Kidney (tissue), 14 donors: ENCODE results near the gene MAPKAP1. TPM values are rescaled to one million over a fixed set of nuclear protein-coding genes. Genes with fewer than 3 reads are reported as not detected.

Experiments used
- DNase-seq, 5 donors: peaks; one replicate each; pipeline ENCODE4 v3.0.0-alpha.2; 2013 to 2020
- FAIRE-seq: peaks from 2 replicates; lab custom pipeline; 2012; peaks lifted over from hg19 to GRCh38; lab: Jason Lieb, UNC
- H3K27ac ChIP-seq, 2 donors: one replicate each; pipeline ENCODE4 v1.7.0; 2013; ENCODE audit warnings: low read depth in 2 of 2, low read length in 2 of 2, inconsistent platforms in 1 of 2
- H3K27me3 ChIP-seq: one replicate; pipeline ENCODE4 v1.7.1; 2013; ENCODE audit warnings: low read length, inconsistent platforms; ENCODE audit not compliant: control insufficient read depth, insufficient read depth
- H3K36me3 ChIP-seq, 3 donors: one replicate each; pipeline versions ENCODE4 v1.7.0 to v1.7.1; 2013; ENCODE audit warnings: low read length in 3 of 3, control low read depth in 1 of 3, inconsistent platforms in 1 of 3; ENCODE audit not compliant: insufficient read depth in 3 of 3, control insufficient read depth in 2 of 3
- H3K4me1 ChIP-seq, 3 donors: one replicate each; pipeline versions ENCODE4 v1.7.0 to v1.7.1; 2013; ENCODE audit warnings: low read length in 3 of 3, inconsistent platforms in 1 of 3, low read depth in 1 of 3; ENCODE audit not compliant: control insufficient read depth in 2 of 3, insufficient read depth in 2 of 3
- H3K4me3 ChIP-seq, 3 donors: one replicate each; pipeline versions ENCODE4 v1.7.0 to v1.8.1; 2013; ENCODE audit warnings: low read length in 3 of 3, control low read depth in 1 of 3, inconsistent platforms in 1 of 3
- H3K9ac ChIP-seq, 3 donors: one replicate each; pipeline versions ENCODE4 v1.7.0 to v1.7.1; 2013; ENCODE audit warnings: low read length in 3 of 3, control low read depth in 1 of 3, inconsistent platforms in 1 of 3
- H3K9me3 ChIP-seq, 3 donors: one replicate each; pipeline versions ENCODE4 v1.7.0 to v1.7.1; 2013; ENCODE audit warnings: low read length in 3 of 3, control low read depth in 1 of 3, inconsistent platforms in 1 of 3; ENCODE audit not compliant: control insufficient read depth in 2 of 3, insufficient read depth in 1 of 3
- intact Hi-C: fragments of 100-400 bp; cut with DNase I; formaldehyde crosslinking; loops from one replicate; pipeline ENCODE4 v1.11.1; 2022
- polyA plus RNA-seq: library from polyadenylated mRNA; stranded (reverse); fragments of 350-450 nt; fragmentation: Illumina TruSeq; extraction: RNeasy Lipid Tissue Mini Kit (QIAGEN cat#74804); gene quantifications from one replicate; pipeline ENCODE4 v1.2.3, GENCODE V29; 2014; ENCODE audit warnings: low read depth, low replicate concordance; ENCODE audit not compliant: insufficient read depth
- total RNA-seq: library from RNA; stranded (reverse); fragmentation: NEBNext Ultra II Directional; extraction: Animal tissue kit (Norgen Biotek cat#: 25700); gene quantifications from one replicate; pipeline ENCODE4 v1.2.1, GENCODE V29; 2021
- TF ChIP-seq, protein P1 (sequence below): IDR thresholded peaks from 3 replicates; pipeline ENCODE4 v1.5.1; 2012; ENCODE audit warnings: mild to moderate bottlenecking, moderate library complexity, borderline replicate concordance; ENCODE audit not compliant: insufficient read depth; ENCODE audit errors: extremely low read depth
- donor health status: control.
- donor health status: control.
- donor health status: control.
- donor health status: control.
- donor health status: control.
- donor health status: DM: yes; HTN: yes; CAD: no.
- donor health status: Normal renal cell carcinoma (clear cell type).

The MAPKAP1 gene
- total and polyA plus RNA-seq, 2 donors from 2014 or later = 70.5 to 99.4 TPM

DNA sequence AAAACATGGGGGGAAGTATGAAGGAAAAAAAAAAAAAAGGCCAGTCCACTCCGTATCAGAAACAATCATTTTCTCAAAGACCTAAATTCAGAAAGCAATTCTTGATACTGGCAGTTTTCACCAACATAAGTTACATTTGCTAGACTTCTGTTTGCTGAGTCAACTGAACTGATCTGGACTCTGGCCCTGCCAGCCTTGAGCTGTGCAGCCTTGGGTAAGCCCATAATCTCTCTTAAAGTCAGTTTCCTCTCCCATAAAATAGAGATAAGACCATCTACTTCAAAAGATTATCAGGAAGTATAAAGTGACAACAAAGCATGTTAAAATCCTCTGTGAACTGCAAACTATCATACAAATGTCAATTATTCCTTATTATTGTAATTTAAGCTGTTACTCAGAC lies 106.8 kb downstream of the MAPKAP1 start:
- no peak for FAIRE-seq
- H3K4me1 ChIP-seq = no peaks in the 10 kb centered on the region
- no peak overlapping the region for H3K4me3 ChIP-seq
- DNase-seq = no peak
- H3K9ac ChIP-seq = no peak overlapping the region
- no peaks in the 10 kb centered on the region for H3K36me3 ChIP-seq
- intact Hi-C loops = no loop called here
- H3K9me3 ChIP-seq = no peaks in the 10 kb centered on the region
- no peak overlapping the region for H3K27ac ChIP-seq
- TF ChIP-seq, protein P1, sequence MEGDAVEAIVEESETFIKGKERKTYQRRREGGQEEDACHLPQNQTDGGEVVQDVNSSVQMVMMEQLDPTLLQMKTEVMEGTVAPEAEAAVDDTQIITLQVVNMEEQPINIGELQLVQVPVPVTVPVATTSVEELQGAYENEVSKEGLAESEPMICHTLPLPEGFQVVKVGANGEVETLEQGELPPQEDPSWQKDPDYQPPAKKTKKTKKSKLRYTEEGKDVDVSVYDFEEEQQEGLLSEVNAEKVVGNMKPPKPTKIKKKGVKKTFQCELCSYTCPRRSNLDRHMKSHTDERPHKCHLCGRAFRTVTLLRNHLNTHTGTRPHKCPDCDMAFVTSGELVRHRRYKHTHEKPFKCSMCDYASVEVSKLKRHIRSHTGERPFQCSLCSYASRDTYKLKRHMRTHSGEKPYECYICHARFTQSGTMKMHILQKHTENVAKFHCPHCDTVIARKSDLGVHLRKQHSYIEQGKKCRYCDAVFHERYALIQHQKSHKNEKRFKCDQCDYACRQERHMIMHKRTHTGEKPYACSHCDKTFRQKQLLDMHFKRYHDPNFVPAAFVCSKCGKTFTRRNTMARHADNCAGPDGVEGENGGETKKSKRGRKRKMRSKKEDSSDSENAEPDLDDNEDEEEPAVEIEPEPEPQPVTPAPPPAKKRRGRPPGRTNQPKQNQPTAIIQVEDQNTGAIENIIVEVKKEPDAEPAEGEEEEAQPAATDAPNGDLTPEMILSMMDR = no peak
- H3K27me3 ChIP-seq = no peaks in the 10 kb centered on the region

DNA sequence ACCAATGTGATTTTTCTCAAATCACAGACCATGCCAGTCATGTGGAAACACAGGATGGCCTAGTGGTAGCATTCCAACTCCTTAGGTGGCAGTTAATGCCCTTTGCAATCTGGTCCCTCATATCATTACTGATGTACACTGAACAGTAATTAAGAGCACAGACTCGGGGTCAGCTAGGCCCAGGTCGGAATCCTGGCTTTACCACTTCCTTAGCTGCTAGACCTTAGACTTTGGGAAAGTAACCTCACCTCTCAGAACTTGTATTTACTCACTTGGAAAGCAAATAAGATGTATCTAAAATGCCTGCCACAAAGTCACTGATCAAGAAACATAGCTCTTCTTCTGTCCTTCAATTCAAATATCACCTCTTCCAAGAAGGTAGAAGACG lies 112.8 kb downstream of the MAPKAP1 start:
- no peak overlapping the region for H3K9ac ChIP-seq
- no peak overlapping the region for H3K4me3 ChIP-seq
- TF ChIP-seq, protein P1 = no peak
- H3K4me1 ChIP-seq = no peaks in the 10 kb centered on the region
- no peak for FAIRE-seq
- H3K36me3 ChIP-seq = no peaks in the 10 kb centered on the region
- no peaks in the 10 kb centered on the region for H3K9me3 ChIP-seq
- intact Hi-C loops = no loop called here
- H3K27me3 ChIP-seq = no peaks in the 10 kb centered on the region
- DNase-seq = no peak
- no peak overlapping the region for H3K27ac ChIP-seq

DNA sequence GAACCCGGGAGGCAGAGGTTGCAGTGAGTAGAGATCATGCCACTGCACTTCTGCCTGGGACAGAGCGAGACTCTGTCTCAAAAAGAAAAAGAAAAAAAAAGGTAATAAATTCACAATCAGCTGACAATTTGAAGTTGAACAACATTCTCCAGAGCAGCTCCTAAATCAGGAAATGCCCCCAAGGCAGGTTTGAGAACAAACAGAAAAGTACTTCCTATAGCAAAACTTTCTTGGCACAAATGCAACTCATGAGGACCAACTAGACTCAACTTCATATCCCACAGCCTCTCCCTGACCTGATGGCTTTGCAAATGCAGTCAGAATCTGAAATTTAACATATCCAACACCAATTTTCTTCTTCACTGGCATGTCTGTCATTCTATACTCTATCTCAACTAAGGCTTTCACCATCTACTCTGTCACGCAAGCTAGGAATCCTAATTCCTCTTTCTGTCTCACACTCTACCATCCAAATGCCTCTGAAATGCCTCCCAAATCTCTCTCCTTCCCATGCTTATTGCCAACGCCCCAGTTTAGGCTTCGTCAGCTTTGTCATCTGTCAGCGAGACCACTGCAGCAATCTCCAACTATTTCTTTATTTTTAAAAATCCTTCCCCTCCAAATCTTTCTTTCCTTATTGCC lies 113.3 kb downstream of the MAPKAP1 start:
- Histone ChIP-seq H3K27me3 (no peaks in the 10 kb centered on the region), H3K9me3 (no peaks in the 10 kb centered on the region), H3K36me3 (no peaks in the 10 kb centered on the region), H3K27ac (no peak overlapping the region), H3K4me1 (no peaks in the 10 kb centered on the region), H3K9ac (no peak overlapping the region), H3K4me3 (no peak overlapping the region)
- FAIRE-seq (no peak), DNase-seq (no peak)
- intact Hi-C loops = no loop called here
- TF ChIP-seq, protein P1 = no peak

DNA sequence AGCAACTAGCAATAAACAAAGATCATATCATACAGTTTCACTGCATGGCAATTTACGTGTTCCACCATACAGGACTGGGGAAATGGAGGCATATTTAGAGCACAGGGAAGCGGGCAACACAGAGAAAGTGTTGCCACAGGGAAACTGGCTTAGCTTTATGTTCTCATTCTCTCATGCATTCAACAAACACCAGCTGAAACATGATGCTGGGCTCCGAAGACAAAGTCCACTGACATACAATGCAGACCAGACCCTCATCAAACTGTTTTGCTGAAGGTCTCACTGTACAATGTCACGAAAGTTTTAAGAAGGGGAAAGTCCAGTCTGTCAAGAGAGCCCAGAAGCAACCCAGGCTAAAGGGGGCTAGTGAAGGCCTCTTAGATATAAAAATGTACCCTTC lies 115.1 kb downstream of the MAPKAP1 start:
- no peak for FAIRE-seq
- TF ChIP-seq, protein P1 = no peak
- Histone ChIP-seq H3K4me3 (no peak overlapping the region), H3K9ac (no peak overlapping the region), H3K36me3 (no peaks in the 10 kb centered on the region), H3K27ac (no peak overlapping the region), H3K27me3 (no peaks in the 10 kb centered on the region), H3K4me1 (no peaks in the 10 kb centered on the region), H3K9me3 (no peaks in the 10 kb centered on the region)
- intact Hi-C loops = no loop called here
- no peak for DNase-seq
